Retinal pigment epithelial cell (primary cell): ENCODE results near the gene EXPH5.

ENCODE experiments used
- DNase-seq: peaks from one replicate; pipeline ENCODE4 v3.0.0-alpha.2; 2010; ENCODE audit warnings: low read depth
- H3K4me3 ChIP-seq: 2 replicates; pipeline ENCODE4 v1.5.1; 2011; ENCODE audit warnings: mild to moderate bottlenecking, low read length, control low read depth, moderate library complexity
- TF ChIP-seq, protein P1 (sequence below): conservative IDR thresholded peaks from 2 replicates; pipeline ENCODE4 v1.5.1; 2011; ENCODE audit warnings: low read depth, low read length, control low read depth, inconsistent platforms

The EXPH5 gene

DNA sequence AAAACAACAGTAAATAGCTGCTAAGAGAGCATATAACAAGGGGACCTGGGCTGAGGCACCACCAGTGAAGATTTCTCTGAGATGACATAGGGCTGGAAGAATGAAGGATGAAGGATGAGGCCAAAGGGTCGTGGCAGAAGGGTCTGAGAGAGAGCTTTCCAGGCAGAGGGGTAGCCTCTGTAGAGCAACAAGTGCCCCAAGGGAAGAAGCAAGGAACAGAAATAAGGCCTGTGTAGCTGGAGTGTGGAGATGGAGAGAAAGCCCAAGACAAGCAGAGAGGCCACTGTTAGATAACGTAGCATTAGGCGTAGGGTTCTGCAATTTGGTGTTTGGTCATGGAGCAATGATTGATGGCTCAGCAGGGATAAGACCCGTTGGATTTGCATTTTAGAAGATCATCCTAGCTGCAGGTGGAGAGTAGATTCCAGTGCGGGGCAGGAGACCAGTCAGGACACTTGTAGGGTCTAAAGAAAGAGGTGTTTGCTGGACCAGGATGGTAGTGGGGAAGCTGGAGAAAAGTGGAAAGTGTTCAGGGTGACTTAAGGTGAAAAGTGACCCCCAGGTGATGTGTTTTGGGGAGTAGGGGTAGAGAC is 47.6 kb downstream of the EXPH5 start:
- TF ChIP-seq, protein P1, sequence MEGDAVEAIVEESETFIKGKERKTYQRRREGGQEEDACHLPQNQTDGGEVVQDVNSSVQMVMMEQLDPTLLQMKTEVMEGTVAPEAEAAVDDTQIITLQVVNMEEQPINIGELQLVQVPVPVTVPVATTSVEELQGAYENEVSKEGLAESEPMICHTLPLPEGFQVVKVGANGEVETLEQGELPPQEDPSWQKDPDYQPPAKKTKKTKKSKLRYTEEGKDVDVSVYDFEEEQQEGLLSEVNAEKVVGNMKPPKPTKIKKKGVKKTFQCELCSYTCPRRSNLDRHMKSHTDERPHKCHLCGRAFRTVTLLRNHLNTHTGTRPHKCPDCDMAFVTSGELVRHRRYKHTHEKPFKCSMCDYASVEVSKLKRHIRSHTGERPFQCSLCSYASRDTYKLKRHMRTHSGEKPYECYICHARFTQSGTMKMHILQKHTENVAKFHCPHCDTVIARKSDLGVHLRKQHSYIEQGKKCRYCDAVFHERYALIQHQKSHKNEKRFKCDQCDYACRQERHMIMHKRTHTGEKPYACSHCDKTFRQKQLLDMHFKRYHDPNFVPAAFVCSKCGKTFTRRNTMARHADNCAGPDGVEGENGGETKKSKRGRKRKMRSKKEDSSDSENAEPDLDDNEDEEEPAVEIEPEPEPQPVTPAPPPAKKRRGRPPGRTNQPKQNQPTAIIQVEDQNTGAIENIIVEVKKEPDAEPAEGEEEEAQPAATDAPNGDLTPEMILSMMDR, result no peak
- no peak for DNase-seq
- no peak overlapping the region for H3K4me3 ChIP-seq

- no peak for DNase-seq
- H3K4me3 ChIP-seq, result no peak overlapping the region
- TF ChIP-seq, protein P1, result no peak
Observed at GRCh38 chr11:108543316-108543964, 50.1 kb downstream of the EXPH5 start.

DNA sequence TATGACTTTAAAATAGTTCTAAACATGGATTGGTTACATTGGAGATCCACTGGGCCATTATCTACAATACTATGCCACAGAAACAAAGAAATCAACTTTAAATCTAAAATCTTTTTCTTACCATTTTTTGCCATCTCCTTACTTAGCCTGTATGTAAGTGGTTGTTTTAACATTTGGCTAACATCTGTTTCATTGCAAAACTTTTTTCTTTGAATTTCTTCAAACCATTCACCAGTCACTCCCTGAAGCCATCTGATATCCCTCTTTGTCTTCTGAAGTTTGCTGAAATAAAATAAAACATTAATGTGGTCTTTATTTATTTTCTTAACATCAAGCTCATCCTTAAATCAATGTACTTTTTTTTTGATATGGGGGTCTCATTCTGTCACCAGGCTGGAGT is 52.0 kb downstream of the EXPH5 start:
- TF ChIP-seq, protein P1, result no peak
- no peak overlapping the region for H3K4me3 ChIP-seq
- DNase-seq, result no peak

GRCh38 chr11:108538502-108538901 is 55.1 kb downstream of the EXPH5 start:
- H3K4me3 ChIP-seq, result no peak overlapping the region
- no peak for DNase-seq
- TF ChIP-seq, protein P1, result no peak

DNA sequence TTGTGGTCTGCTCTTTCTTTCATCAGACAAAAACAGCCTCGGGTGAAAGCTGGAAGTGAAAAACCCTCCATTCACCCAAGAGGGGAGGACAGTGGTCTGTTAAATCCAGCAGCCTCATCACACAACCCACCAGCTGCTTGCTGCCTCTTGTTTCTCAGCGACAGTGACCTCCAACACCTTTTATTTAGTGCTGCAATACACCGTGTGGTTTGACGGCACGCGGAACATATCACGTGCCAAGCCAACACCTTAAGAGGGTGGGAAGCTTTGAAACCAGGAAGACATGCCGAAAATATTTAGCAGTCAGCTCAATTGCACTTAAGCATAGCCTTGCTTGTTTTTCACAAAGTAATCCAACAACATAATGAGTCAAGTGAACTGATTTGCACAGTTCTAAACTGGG is 55.5 kb downstream of the EXPH5 start:
- DNase-seq, result no peak
- no peak overlapping the region for H3K4me3 ChIP-seq
- TF ChIP-seq, protein P1, result no peak

DNA sequence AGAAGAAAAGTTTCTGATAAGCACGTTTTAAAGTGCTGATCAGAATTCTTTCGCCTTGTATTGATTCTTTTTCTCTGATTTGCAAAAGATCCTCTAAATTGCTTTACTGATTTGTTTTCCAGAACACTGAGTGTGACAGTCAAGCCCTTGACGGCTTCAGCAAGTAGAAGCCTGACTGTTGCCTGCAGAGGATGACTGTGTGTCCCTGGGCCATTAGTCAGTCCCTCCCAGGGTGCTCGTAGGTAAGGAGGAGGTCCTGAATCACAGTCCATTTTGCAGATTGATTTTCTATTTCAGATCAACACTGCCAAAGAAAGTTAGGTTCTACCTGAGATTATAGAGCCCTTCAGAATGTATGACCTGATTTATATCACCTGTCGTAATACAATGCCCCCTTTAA is 56.8 kb downstream of the EXPH5 start:
- H3K4me3 ChIP-seq, result no peak overlapping the region
- no peak for DNase-seq
- TF ChIP-seq, protein P1, result no peak

DNA sequence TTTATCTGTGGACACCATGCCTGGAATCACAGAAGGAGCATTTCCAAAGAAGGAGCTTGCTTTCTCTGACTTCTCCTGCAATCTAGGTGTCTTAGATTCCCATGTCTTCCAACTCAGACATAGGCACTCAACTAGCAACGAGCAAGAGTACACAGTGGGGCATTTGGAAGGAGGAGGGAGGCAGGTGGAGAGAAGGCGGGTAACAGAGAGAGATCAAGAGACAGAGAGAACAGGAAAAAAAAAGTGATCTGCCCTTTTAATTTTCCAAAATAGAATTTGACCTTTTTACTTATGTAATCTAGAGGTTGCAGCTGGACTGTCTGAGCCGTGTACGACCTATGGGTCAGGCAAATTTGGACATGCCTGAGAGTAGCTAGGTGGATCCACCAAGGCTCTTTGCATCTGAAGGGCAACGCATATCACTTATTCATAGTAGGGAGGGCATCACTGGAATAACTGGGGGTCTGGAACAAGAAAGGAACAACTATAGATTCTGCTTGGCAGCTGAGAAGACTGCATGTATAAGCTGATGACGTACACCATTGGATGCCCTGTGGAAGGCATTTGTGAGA is 58.1 kb downstream of the EXPH5 start:
- no peak overlapping the region for H3K4me3 ChIP-seq
- TF ChIP-seq, protein P1, result no peak
- DNase-seq, result no peak
